ENCODE measurements around the gene LGI2.

DNA sequence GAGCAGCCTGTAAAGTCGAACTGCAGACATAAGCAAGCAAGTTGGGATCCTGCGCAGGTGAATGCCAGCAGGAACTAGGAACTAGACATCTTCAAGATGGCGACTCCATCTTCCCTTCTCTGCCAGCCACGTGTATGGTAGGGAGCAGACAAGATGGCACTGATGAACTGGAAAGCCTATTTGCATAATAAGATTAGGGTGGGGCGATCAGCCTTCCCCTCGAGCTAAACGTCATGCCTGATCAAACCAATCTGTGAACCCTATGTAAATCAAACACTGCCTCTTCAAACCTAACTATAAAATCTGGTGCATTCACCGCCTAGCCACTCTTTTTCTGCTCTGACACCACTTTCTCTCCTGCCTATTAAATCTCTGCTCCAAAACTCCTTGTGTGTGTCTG is 28.1 kb upstream of the LGI2 start:
- no peak for TF ChIP-seq EZH2 (IDR thresholded peaks at IDR 0.05; ENCODE audit: borderline replicate concordance)
- TF ChIP-seq, protein P1, sequence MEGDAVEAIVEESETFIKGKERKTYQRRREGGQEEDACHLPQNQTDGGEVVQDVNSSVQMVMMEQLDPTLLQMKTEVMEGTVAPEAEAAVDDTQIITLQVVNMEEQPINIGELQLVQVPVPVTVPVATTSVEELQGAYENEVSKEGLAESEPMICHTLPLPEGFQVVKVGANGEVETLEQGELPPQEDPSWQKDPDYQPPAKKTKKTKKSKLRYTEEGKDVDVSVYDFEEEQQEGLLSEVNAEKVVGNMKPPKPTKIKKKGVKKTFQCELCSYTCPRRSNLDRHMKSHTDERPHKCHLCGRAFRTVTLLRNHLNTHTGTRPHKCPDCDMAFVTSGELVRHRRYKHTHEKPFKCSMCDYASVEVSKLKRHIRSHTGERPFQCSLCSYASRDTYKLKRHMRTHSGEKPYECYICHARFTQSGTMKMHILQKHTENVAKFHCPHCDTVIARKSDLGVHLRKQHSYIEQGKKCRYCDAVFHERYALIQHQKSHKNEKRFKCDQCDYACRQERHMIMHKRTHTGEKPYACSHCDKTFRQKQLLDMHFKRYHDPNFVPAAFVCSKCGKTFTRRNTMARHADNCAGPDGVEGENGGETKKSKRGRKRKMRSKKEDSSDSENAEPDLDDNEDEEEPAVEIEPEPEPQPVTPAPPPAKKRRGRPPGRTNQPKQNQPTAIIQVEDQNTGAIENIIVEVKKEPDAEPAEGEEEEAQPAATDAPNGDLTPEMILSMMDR (IDR thresholded peaks at IDR 0.05; ENCODE audit: poor library complexity): no peak
